Adrenal gland (tissue), 12 donors: ENCODE data around the gene L3MBTL3. TPM values are rescaled to one million over a fixed set of nuclear protein-coding genes. Genes with fewer than 3 reads are reported as not detected.

Experiments used
- DNase-seq, 7 donors: peaks; one replicate each; pipeline ENCODE4 v3.0.0-alpha.2; 2019 to 2020
- H3K27ac ChIP-seq, 5 donors: fragments of 200-600 bp; sonication (generic) in 4 of 5; 1 replicate in 3 of 5; 2 replicates in 2 of 5; pipeline versions ENCODE4 v1.5.1 to v1.8.0; 2016 to 2020; ENCODE audit warnings: mild to moderate bottlenecking in 1 of 5
- H3K27me3 ChIP-seq: fragments of 200-600 bp; 2 replicates; pipeline ENCODE4 v1.8.0; 2021
- H3K36me3 ChIP-seq, 2 donors: fragments of 200-600 bp; replicated peaks in 1 of 2; 1 replicate in 1 of 2; 2 replicates in 1 of 2; pipeline versions ENCODE4 v1.5.1 to v1.8.0; 2018 to 2022
- H3K4me1 ChIP-seq, 2 donors: fragments of 200-600 bp; replicated peaks in 1 of 2; 1 replicate in 1 of 2; 2 replicates in 1 of 2; pipeline versions ENCODE4 v1.5.1 to v1.8.0; 2018 to 2021
- H3K4me3 ChIP-seq, 4 donors: fragments of 200-600 bp; sonication (generic) in 3 of 4; one replicate each; pipeline ENCODE4 v1.5.1; 2016 to 2018
- H3K9me3 ChIP-seq, 3 donors: fragments of 200-600 bp; sonication (generic) in 1 of 3; replicated peaks in 1 of 3; 1 replicate in 2 of 3; 2 replicates in 1 of 3; pipeline versions ENCODE4 v1.5.1 to v1.8.0; 2016 to 2021
- POLR2A ChIP-seq, 2 donors: fragments of 450-650 bp; IDR thresholded peaks; one replicate each; pipeline ENCODE4 v1.6.1; 2017; ENCODE audit warnings: antibody characterized with exemption in 2 of 2, mild to moderate bottlenecking in 2 of 2, moderate library complexity in 1 of 2
- WGBS, 4 donors: extraction: QIAGEN DNeasy Blood & Tissue Kit in 2 of 4; methylation state at CpG; one replicate each; pipeline versions ENCODE4 v1.1.5 to v1.1.7; 2013 to 2017; 5-methylcytosine and 5-hydroxymethylcytosine counted together
- intact Hi-C, 2 donors: fragments of 100-400 bp; cut with DNase I; formaldehyde crosslinking; loops; one replicate each; pipeline versions ENCODE4 v1.14.1 to v1.15.0; 2022 to 2023
- polyA plus RNA-seq, 3 donors: library from polyadenylated mRNA; stranded (reverse); fragments of 200-250 nt in 2 of 3; fragments of 350-450 nt in 1 of 3; fragmentation: Illumina TruSeq in 1 of 3; extraction: RNeasy Lipid Tissue Mini Kit (QIAGEN cat#74804) in 1 of 3; gene quantifications; one replicate each; pipeline ENCODE4 v1.2.3, GENCODE V29; 2013 to 2014
- total RNA-seq, 9 donors: library from RNA; depleted of rRNA in 4 of 9; stranded (reverse); fragments of >200 nt in 4 of 9; fragments of 120-200 nt in 1 of 9; fragmentation: NEBNext Ultra II Directional in 1 of 9; extraction: Animal tissue kit (Norgen Biotek cat#: 25700) in 1 of 9; gene quantifications; one replicate each; pipeline versions ENCODE4 v1.1.0 to v1.2.4, GENCODE V29; 2013 to 2023
- TF ChIP-seq, protein P1 (sequence below), 6 experiments: fragments of 450-650 bp in 4 of 6; fragments of 200-600 bp in 2 of 6; sonication (generic) in 1 of 6; IDR thresholded peaks; 1 replicate in 5 of 6; 2 replicates in 1 of 6; pipeline versions ENCODE4 v1.5.1 to v1.8.0; 2016 to 2021; ENCODE audit warnings: antibody characterized with exemption in 6 of 6, mild to moderate bottlenecking in 2 of 6, moderate library complexity in 1 of 6
- donor health status: healthy with polysubstance abuse.
- donor health status: Bipolar disorder and iron deficiency.
- donor health status: DM: yes; HTN: yes; CAD: no.
- donor health status: DM: no; HTN: no; CAD: no.
- donor health status: DM: no; HTN: no; CAD: no.
- donor health status: DM: yes; HTN: yes; CAD: no.

Gene L3MBTL3
- total and polyA plus RNA-seq, 12 donors = 7.2 to 32.5 (median 17.3) TPM

DNA sequence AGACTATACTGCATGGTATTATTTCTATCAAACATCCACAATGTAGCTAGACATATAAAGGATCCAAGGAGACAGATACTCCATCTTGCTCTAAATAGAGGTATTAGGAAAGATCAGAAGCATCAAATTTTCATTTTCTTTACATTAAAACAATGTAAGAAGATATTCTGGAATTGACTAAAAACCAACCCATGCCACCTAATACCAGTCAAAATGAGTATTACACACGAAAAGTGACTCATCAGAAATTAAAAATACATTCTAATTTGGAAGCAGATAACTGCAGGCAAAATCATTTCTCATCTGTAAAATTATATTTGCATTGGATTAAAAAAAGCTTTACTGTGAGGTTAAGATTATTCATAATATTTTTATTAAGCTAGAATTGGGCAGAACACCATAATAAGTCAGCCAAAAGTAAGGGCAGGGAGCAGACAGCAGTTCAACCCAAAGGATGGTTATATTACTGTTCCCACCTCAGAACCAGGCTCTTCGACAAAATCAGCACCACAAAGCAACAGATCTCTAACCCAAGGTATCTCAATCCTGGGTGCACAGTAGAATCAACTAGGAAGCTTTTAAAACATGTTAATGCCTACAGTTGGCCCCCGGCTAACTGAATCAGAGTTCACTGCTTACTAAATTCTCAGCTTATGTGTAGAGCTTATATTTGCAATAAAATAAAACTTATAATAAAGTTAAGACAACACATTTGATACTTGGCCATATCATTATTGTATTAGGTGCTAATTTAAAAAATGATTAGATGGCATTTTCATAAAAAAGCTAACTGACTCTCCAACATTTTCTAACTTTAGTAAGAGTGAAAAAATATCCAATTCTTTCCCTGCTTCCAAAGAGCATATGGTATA lies 169.2 kb downstream of the L3MBTL3 start:
- Histone ChIP-seq H3K9me3 (no peaks in the 10 kb centered on the region), H3K27me3 (no peaks in the 10 kb centered on the region), H3K4me3 (no peak overlapping the region), H3K4me1 (no peaks in the 10 kb centered on the region), H3K36me3 (no peaks in the 10 kb centered on the region), H3K27ac (no peak overlapping the region)
- DNase-seq = no peak
- 83 to 89% (median 87%) methylated on average over 3 of the region's 3 CpGs for WGBS, 4 donors
- no peak for TF ChIP-seq POLR2A (IDR thresholded peaks at IDR 0.05)
- TF ChIP-seq, protein P1, sequence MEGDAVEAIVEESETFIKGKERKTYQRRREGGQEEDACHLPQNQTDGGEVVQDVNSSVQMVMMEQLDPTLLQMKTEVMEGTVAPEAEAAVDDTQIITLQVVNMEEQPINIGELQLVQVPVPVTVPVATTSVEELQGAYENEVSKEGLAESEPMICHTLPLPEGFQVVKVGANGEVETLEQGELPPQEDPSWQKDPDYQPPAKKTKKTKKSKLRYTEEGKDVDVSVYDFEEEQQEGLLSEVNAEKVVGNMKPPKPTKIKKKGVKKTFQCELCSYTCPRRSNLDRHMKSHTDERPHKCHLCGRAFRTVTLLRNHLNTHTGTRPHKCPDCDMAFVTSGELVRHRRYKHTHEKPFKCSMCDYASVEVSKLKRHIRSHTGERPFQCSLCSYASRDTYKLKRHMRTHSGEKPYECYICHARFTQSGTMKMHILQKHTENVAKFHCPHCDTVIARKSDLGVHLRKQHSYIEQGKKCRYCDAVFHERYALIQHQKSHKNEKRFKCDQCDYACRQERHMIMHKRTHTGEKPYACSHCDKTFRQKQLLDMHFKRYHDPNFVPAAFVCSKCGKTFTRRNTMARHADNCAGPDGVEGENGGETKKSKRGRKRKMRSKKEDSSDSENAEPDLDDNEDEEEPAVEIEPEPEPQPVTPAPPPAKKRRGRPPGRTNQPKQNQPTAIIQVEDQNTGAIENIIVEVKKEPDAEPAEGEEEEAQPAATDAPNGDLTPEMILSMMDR (IDR thresholded peaks at IDR 0.05) = no peak
- intact Hi-C loops = no loop called here

DNA sequence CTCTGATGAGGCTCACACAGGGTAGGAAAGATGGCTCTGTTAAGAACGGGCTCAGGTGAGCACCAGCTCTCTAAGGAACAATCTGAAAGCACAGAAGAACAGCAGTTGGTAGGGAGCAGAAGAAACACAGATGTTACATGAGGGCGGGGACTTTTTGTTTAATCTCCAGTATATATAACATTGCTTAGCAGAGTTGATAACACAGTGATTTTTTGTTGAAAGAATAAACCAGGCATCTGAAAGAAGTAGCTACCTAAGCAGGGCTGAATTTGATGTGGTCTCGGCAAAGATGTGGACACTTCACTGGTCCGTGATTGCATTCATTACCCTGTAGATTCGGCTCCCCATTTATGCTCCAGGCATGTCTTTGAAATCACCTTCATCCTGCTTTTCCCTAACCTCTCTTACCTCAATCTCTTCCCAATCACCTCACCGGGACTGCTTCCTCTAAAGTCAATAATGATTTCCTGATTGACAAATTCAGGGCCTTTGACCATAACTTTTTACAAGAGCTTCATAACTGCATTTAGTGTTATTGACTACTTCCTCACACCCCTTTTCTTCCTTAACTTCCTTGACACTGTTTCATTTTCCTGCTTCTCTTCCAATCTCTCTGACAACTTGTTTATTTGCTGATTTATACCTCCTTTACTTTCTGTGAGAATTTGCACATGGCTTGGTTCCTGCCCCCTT lies 170.0 kb downstream of the L3MBTL3 start:
- 88 to 94% (median 91%) methylated on average over 6 of the region's 6 CpGs for WGBS, 4 donors
- H3K27me3 ChIP-seq = no peaks in the 10 kb centered on the region
- no peaks in the 10 kb centered on the region for H3K9me3 ChIP-seq
- H3K36me3 ChIP-seq = no peaks in the 10 kb centered on the region
- intact Hi-C loops = no loop called here
- H3K4me3 ChIP-seq = no peak overlapping the region
- H3K27ac ChIP-seq = no peak overlapping the region
- no peak for TF ChIP-seq POLR2A (IDR thresholded peaks at IDR 0.05)
- TF ChIP-seq, protein P1 (IDR thresholded peaks at IDR 0.05) = no peak
- no peak for DNase-seq
- H3K4me1 ChIP-seq = no peaks in the 10 kb centered on the region

DNA sequence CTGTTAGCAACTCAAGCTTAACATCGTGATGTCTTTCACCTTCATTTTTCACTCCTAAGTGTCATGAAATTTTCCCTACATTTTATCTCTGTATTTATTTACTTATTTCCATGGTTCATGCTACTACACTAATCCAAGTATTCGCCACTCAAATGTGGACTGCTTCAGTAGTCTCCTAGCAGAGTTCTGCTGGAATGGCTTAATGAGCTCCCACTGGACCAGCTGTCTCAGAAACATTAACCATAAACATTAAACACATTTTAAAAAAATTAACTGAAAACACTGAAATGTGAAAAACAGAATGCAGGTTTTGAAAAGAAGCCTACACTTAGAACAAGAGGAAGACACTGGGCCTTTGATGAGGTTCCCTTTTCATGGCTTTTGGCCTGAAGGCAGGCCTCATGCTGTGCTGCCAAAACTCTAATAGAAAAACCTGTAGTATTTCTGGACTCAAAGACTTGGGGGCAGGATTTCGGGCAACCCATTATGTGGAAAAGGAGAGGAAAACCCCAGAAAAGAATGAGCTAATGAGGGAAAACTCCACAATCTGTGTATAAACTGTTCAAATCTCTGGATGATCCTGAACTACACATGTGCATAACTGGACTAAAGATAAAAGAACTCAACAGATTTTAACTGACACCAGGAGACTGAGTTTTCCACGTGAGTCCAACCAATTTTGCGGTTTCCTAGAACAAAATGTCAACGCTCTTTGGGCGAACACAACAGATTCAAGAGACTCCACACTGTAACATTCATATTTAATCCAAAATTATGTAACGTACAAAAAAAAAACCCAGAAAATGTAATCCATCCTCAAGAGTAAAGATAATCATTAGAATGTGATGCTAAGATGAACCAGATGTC lies 171.4 kb downstream of the L3MBTL3 start:
- intact Hi-C loops = no loop called here
- H3K27ac ChIP-seq = no peak overlapping the region
- no peak for TF ChIP-seq POLR2A (IDR thresholded peaks at IDR 0.05)
- DNase-seq = no peak
- WGBS, 4 donors = 93 to 96% (median 94%) methylated on average over 8 of the region's 8 CpGs
- H3K27me3 ChIP-seq = no peaks in the 10 kb centered on the region
- no peaks in the 10 kb centered on the region for H3K36me3 ChIP-seq
- H3K9me3 ChIP-seq = no peaks in the 10 kb centered on the region
- no peak overlapping the region for H3K4me3 ChIP-seq
- H3K4me1 ChIP-seq = no peaks in the 10 kb centered on the region

Other genes starting within 250 kb of the L3MBTL3 start
- gene TMEM244, start 157.3 kb upstream of the L3MBTL3 start, total RNA-seq = not detected
- gene TMEM244, start 157.3 kb upstream of the L3MBTL3 start, polyA plus RNA-seq = not detected
- 10 to 100 TPM in 1 of 9 donors, 1 to 10 TPM in 6, under 1 TPM in 1, not detected in 1; 0.48 to 12.5 (median 4.9) TPM for gene SAMD3, start 204.4 kb downstream of the L3MBTL3 start, total RNA-seq
- 1 to 10 TPM; 3.9 to 5.2 (median 4.4) TPM for gene SAMD3, start 204.4 kb downstream of the L3MBTL3 start, polyA plus RNA-seq